HG03095 (cell line): Measurements from ENCODE around the gene MYO10.
"Not testable (repeated sequence)": the region's sequence is repeated elsewhere in the genome, so short reads cannot be mapped to it uniquely, and the experiment has no call there.

Experiments used
- ATAC-seq: cut with Tn5 transposase; IDR thresholded peaks from one replicate; pipeline ENCODE4 v1.9.1; 2021; ENCODE audit warnings: moderate library complexity; ENCODE audit not compliant: unreplicated experiment

The MYO10 gene

GRCh38 chr5:16723821-16724220, 212.3 kb downstream of the MYO10 start:
- no peak for ATAC-seq

GRCh38 chr5:16722097-16722495, 214.0 kb downstream of the MYO10 start:
- ATAC-seq, result no peak

GRCh38 chr5:16721151-16722096, 214.7 kb downstream of the MYO10 start:
- ATAC-seq, result no peak

- not testable (repeated sequence) for ATAC-seq
Observed at GRCh38 chr5:16718036-16718435, 218.1 kb downstream of the MYO10 start.

GRCh38 chr5:16713386-16713928, 222.6 kb downstream of the MYO10 start:
- ATAC-seq, result no peak

- ATAC-seq, result no peak
Observed at GRCh38 chr5:16712620-16713019, 223.5 kb downstream of the MYO10 start.

GRCh38 chr5:16712178-16712577, 223.9 kb downstream of the MYO10 start:
- ATAC-seq, result no peak

- no peak for ATAC-seq
Observed at GRCh38 chr5:16709691-16710433, 226.2 kb downstream of the MYO10 start.

- no peak for ATAC-seq
Observed at GRCh38 chr5:16707869-16708192, 228.3 kb downstream of the MYO10 start.

- no peak for ATAC-seq
Observed at GRCh38 chr5:16707168-16707868, 228.8 kb downstream of the MYO10 start.

GRCh38 chr5:16704945-16705344, 231.1 kb downstream of the MYO10 start:
- no peak for ATAC-seq

GRCh38 chr5:16702964-16703363, 233.1 kb downstream of the MYO10 start:
- no peak for ATAC-seq

- no peak for ATAC-seq
Observed at GRCh38 chr5:16701134-16702099, 234.7 kb downstream of the MYO10 start.

- no peak for ATAC-seq
Observed at GRCh38 chr5:16700081-16700480, 236.0 kb downstream of the MYO10 start.

GRCh38 chr5:16695779-16696178, 240.3 kb downstream of the MYO10 start:
- no peak for ATAC-seq

- no peak for ATAC-seq
Observed at GRCh38 chr5:16693879-16694278, 242.2 kb downstream of the MYO10 start.

- ATAC-seq, result no peak
Observed at GRCh38 chr5:16691731-16692130, 244.4 kb downstream of the MYO10 start.

GRCh38 chr5:16690243-16690852, 245.7 kb downstream of the MYO10 start:
- ATAC-seq, result no peak

- no peak for ATAC-seq
Observed at GRCh38 chr5:16687898-16688297, 248.2 kb downstream of the MYO10 start.

GRCh38 chr5:16685069-16685468, 251.0 kb downstream of the MYO10 start:
- ATAC-seq, result no peak
